Esophagus squamous epithelium (tissue), 4 donors: ENCODE results near the gene AP4E1.

Experiments
- CTCF ChIP-seq, 6 experiments: fragments of 450-650 bp in 4 of 6; fragments of 200-600 bp in 2 of 6; sonication (generic) in 2 of 6; IDR thresholded peaks; one replicate each; pipeline ENCODE4 v1.5.1; 2016 to 2019; ENCODE audit warnings: antibody characterized with exemption in 6 of 6, mild to moderate bottlenecking in 4 of 6, moderate library complexity in 4 of 6
- POLR2A ChIP-seq, 4 donors: fragments of 450-650 bp; IDR thresholded peaks; one replicate each; pipeline ENCODE4 v1.6.1; 2017; ENCODE audit warnings: antibody characterized with exemption in 4 of 4, mild to moderate bottlenecking in 4 of 4, moderate library complexity in 3 of 4

- TF ChIP-seq POLR2A (IDR thresholded peaks at IDR 0.05), result no peak
- no peak for TF ChIP-seq CTCF (IDR thresholded peaks at IDR 0.05)
These were observed 102.7 kb downstream of the AP4E1 start for GRCh38 chr15:51011212-51011611.
